T-cell (primary cell): ENCODE measurements around the gene ADAMTS14. TPM values are rescaled to one million over a fixed set of nuclear protein-coding genes. Genes with fewer than 3 reads are reported as not detected.

ENCODE experiments used
- ATAC-seq, 4 experiments: fragments of 200-7000 bp in 3 of 4; fragments of 150-1000 bp in 1 of 4; cut with Tn5 transposase; replicated peaks in 1 of 4; 1 replicate in 3 of 4; 2 replicates in 1 of 4; pipeline ENCODE4 v1.10.0; 2021; ENCODE audit warnings: moderate library complexity in 3 of 4, mild to moderate bottlenecking in 2 of 4, moderate number of reproducible peaks in 1 of 4
- CTCF ChIA-PET, 2 donors: fragments of 300-600 bp; sonication (Branson Sonifier 250); formaldehyde crosslinking; loops; one replicate each; lab custom pipeline; 2022; ENCODE audit warnings: antibody characterized with exemption in 2 of 2; lab: Charles Lee
- POLR2A ChIA-PET, 2 donors: fragments of 300-600 bp; sonication (Branson Sonifier 250); formaldehyde crosslinking; loops; one replicate each; lab custom pipeline; 2022; ENCODE audit warnings: antibody characterized with exemption in 2 of 2; lab: Charles Lee
- DNase-seq, 35 experiments: peaks; one replicate each; pipeline versions ENCODE4 v3.0.0 to v3.0.0-alpha.2; 2013 to 2023
- H3K27ac ChIP-seq: one replicate; pipeline ENCODE4 v1.5.1; 2013; ENCODE audit warnings: low read length
- H3K27me3 ChIP-seq, 2 experiments: replicated peaks in 1 of 2; 1 replicate in 1 of 2; 2 replicates in 1 of 2; pipeline versions ENCODE4 v1.6.1 to v1.7.0; 2013; ENCODE audit warnings: low read length in 1 of 2, mixed read lengths in 1 of 2; ENCODE audit not compliant: control insufficient read depth in 2 of 2, insufficient read depth in 2 of 2; ENCODE audit errors: extremely low read depth in 1 of 2
- H3K36me3 ChIP-seq, 2 donors: 1 replicate in 1 of 2; 2 replicates in 1 of 2; pipeline versions ENCODE4 v1.6.1 to v1.7.0; 2013; ENCODE audit warnings: low read length in 1 of 2; ENCODE audit not compliant: control insufficient read depth in 2 of 2, insufficient read depth in 1 of 2; ENCODE audit errors: extremely low read depth in 1 of 2
- H3K4me1 ChIP-seq, 2 experiments: 1 replicate in 1 of 2; 2 replicates in 1 of 2; pipeline versions ENCODE4 v1.6.1 to v1.7.0; 2013; ENCODE audit warnings: low read length in 2 of 2, mixed read lengths in 1 of 2; ENCODE audit not compliant: insufficient read depth in 2 of 2, control insufficient read depth in 1 of 2; ENCODE audit errors: extremely low read depth in 1 of 2
- H3K4me3 ChIP-seq, 2 donors: 1 replicate in 1 of 2; 2 replicates in 1 of 2; pipeline versions ENCODE4 v1.5.1 to v1.7.0; 2013; ENCODE audit warnings: mild to moderate bottlenecking in 2 of 2, low read length in 1 of 2, moderate library complexity in 1 of 2; ENCODE audit not compliant: control insufficient read depth in 1 of 2; ENCODE audit errors: extremely low read depth in 1 of 2
- H3K9me3 ChIP-seq: 2 replicates; pipeline ENCODE4 v1.7.0; 2013
- H3K27ac Mint-ChIP-seq, 2 donors: one replicate each; pipeline ENCODE4 v1.8.0; 2020 to 2021; ENCODE audit warnings: mild to moderate bottlenecking in 2 of 2, mixed read lengths in 2 of 2
- H3K27me3 Mint-ChIP-seq, 2 donors: one replicate each; pipeline ENCODE4 v1.8.0; 2021 to 2022; ENCODE audit warnings: mixed read lengths in 2 of 2
- H3K36me3 Mint-ChIP-seq: one replicate; pipeline ENCODE4 v1.8.0; 2021; ENCODE audit warnings: mixed read lengths
- H3K4me1 Mint-ChIP-seq, 3 donors: one replicate each; pipeline ENCODE4 v1.8.0; 2020 to 2022; ENCODE audit warnings: mixed read lengths in 3 of 3, mild to moderate bottlenecking in 1 of 3
- H3K4me3 Mint-ChIP-seq, 3 donors: one replicate each; pipeline ENCODE4 v1.8.0; 2020 to 2022; ENCODE audit warnings: mild to moderate bottlenecking in 3 of 3, mixed read lengths in 3 of 3, moderate library complexity in 3 of 3
- H3K9me3 Mint-ChIP-seq, 3 donors: one replicate each; pipeline ENCODE4 v1.8.0; 2020 to 2022; ENCODE audit warnings: mixed read lengths in 3 of 3
- WGBS: methylation state at CpG from one replicate; pipeline ENCODE4 v1.1.5; 2013; ENCODE audit warnings: missing lambda C conversion rate; ENCODE audit not compliant: insufficient coverage; 5-methylcytosine and 5-hydroxymethylcytosine counted together
- total RNA-seq, 35 experiments: library from RNA in 6 of 35; stranded (reverse) in 6 of 35; fragments of 120-200 nt in 1 of 35; gene quantifications; one replicate each; pipeline versions ENCODE4 v1.2.1 to v1.2.4 and lab custom pipeline; 2013 to 2026

Gene ADAMTS14
- total RNA-seq, 5 donors from 2014 or later (not counting 1 experiment from before 2014, with no cell fraction given), result 0.09 to 0.13 (median 0.10) TPM; not detected in 1

GRCh38 chr10:70748801-70749573, 76.7 kb downstream of the ADAMTS14 start:
- H3K9me3 ChIP-seq, result no peaks in the 10 kb centered on the region
- Mint-ChIP-seq H3K27me3 (no peaks in the 10 kb centered on the region), H3K4me3 (no peak overlapping the region), H3K27ac (no peak overlapping the region), H3K36me3 (no peaks in the 10 kb centered on the region), H3K9me3 (no peaks in the 10 kb centered on the region), H3K4me1 (no peaks in the 10 kb centered on the region)
- peaks cover 0 to 3% of the 10 kb centered on the region in 2 experiments for H3K27me3 ChIP-seq
- no peaks in the 10 kb centered on the region for H3K36me3 ChIP-seq
- DNase-seq (no peak), ATAC-seq (no peak)
- ChIA-PET CTCF (no interaction called here), POLR2A (interaction anchor here in 1 of 2 donors (0.7 kb wide), 1 partner anchor 297 kb away, joined by 3 read pairs; no protein-coding TSS in a partner anchor)
- H3K4me1 ChIP-seq, result no peaks in the 10 kb centered on the region
- H3K4me3 ChIP-seq, result no peak overlapping the region
- no peak overlapping the region for H3K27ac ChIP-seq
- 100% methylated on average over 7 of the region's 10 CpGs for WGBS

GRCh38 chr10:70749756-70750155, 77.5 kb downstream of the ADAMTS14 start:
- H3K27ac ChIP-seq, result no peak overlapping the region
- ATAC-seq, result no peak
- no peak overlapping the region for H3K4me3 Mint-ChIP-seq
- H3K27me3 ChIP-seq, result no peaks in the 10 kb centered on the region
- H3K9me3 Mint-ChIP-seq, result no peaks in the 10 kb centered on the region
- no peaks in the 10 kb centered on the region for H3K4me1 Mint-ChIP-seq
- no peaks in the 10 kb centered on the region for H3K27me3 Mint-ChIP-seq
- H3K4me1 ChIP-seq, result no peaks in the 10 kb centered on the region
- no peaks in the 10 kb centered on the region for H3K36me3 ChIP-seq
- 100% methylated on average over 4 of the region's 10 CpGs for WGBS
- CTCF ChIA-PET, result interaction anchor here in 1 of 2 donors (0.6 kb wide), 1 partner anchor 13 kb away, joined by 7 read pairs; no protein-coding TSS in a partner anchor
- no peaks in the 10 kb centered on the region for H3K9me3 ChIP-seq
- H3K27ac Mint-ChIP-seq, result no peak overlapping the region
- no peaks in the 10 kb centered on the region for H3K36me3 Mint-ChIP-seq
- no peak for DNase-seq
- POLR2A ChIA-PET, result interaction anchor here in 1 of 2 donors (0.7 kb wide), 1 partner anchor 298 kb away, joined by 3 read pairs; no protein-coding TSS in a partner anchor
- H3K4me3 ChIP-seq, result no peak overlapping the region

- Histone ChIP-seq H3K36me3 (no peaks in the 10 kb centered on the region), H3K4me3 (no peak overlapping the region), H3K4me1 (no peaks in the 10 kb centered on the region), H3K9me3 (no peaks in the 10 kb centered on the region), H3K27me3 (peaks cover 0 to 3% of the 10 kb centered on the region in 2 experiments), H3K27ac (no peak overlapping the region)
- Mint-ChIP-seq H3K9me3 (no peaks in the 10 kb centered on the region), H3K4me1 (no peaks in the 10 kb centered on the region), H3K27ac (no peak overlapping the region), H3K4me3 (no peak overlapping the region), H3K36me3 (no peaks in the 10 kb centered on the region), H3K27me3 (no peaks in the 10 kb centered on the region)
- CTCF ChIA-PET, result interaction anchor here in 1 of 2 donors (0.6 kb wide), 1 partner anchor 12 kb away, joined by 7 read pairs; no protein-coding TSS in a partner anchor
- no peak for ATAC-seq
- POLR2A ChIA-PET, result no interaction called here
- WGBS, result 56% methylated on average over 2 of the region's 3 CpGs
- no peak for DNase-seq
Measured at GRCh38 chr10:70750156-70750703, 77.9 kb downstream of the ADAMTS14 start.

- Mint-ChIP-seq H3K9me3 (no peaks in the 10 kb centered on the region), H3K36me3 (no peaks in the 10 kb centered on the region), H3K27ac (no peak overlapping the region), H3K27me3 (no peaks in the 10 kb centered on the region), H3K4me1 (no peaks in the 10 kb centered on the region), H3K4me3 (no peak overlapping the region)
- no peak for DNase-seq
- Histone ChIP-seq H3K27me3 (peaks cover 0 to 3% of the 10 kb centered on the region in 2 experiments), H3K4me3 (no peak overlapping the region), H3K9me3 (no peaks in the 10 kb centered on the region), H3K4me1 (no peaks in the 10 kb centered on the region), H3K36me3 (no peaks in the 10 kb centered on the region), H3K27ac (no peak overlapping the region)
- WGBS, result 93% methylated on average over 7 of the region's 9 CpGs
- ChIA-PET CTCF (no interaction called here), POLR2A (no interaction called here)
- ATAC-seq, result no peak
Measured at GRCh38 chr10:70751356-70751755, 79.0 kb downstream of the ADAMTS14 start.

GRCh38 chr10:70751991-70752390, 79.7 kb downstream of the ADAMTS14 start:
- H3K4me1 Mint-ChIP-seq, result no peaks in the 10 kb centered on the region
- ChIA-PET POLR2A (no interaction called here), CTCF (no interaction called here)
- no peak for DNase-seq
- no peaks in the 10 kb centered on the region for H3K9me3 Mint-ChIP-seq
- Histone ChIP-seq H3K4me3 (no peak overlapping the region), H3K36me3 (no peaks in the 10 kb centered on the region), H3K27me3 (peaks cover 0 to 5% of the 10 kb centered on the region in 2 experiments), H3K9me3 (no peaks in the 10 kb centered on the region), H3K4me1 (no peaks in the 10 kb centered on the region), H3K27ac (no peak overlapping the region)
- H3K36me3 Mint-ChIP-seq, result no peaks in the 10 kb centered on the region
- peak in 1 of 4 experiments; percentile 5 for ATAC-seq
- no peak overlapping the region for H3K4me3 Mint-ChIP-seq
- H3K27me3 Mint-ChIP-seq, result no peaks in the 10 kb centered on the region
- no peak overlapping the region for H3K27ac Mint-ChIP-seq
- WGBS, result 94% methylated on average over 14 of the region's 14 CpGs

GRCh38 chr10:70752571-70752970, 80.3 kb downstream of the ADAMTS14 start:
- H3K27ac Mint-ChIP-seq, result no peak overlapping the region
- H3K36me3 Mint-ChIP-seq, result no peaks in the 10 kb centered on the region
- H3K9me3 ChIP-seq, result no peaks in the 10 kb centered on the region
- DNase-seq, result no peak
- H3K36me3 ChIP-seq, result no peaks in the 10 kb centered on the region
- H3K9me3 Mint-ChIP-seq, result no peaks in the 10 kb centered on the region
- CTCF ChIA-PET, result no interaction called here
- POLR2A ChIA-PET, result interaction anchor here in 1 of 2 donors (0.5 kb wide), 1 partner anchor 326 kb away, joined by 3 read pairs; no protein-coding TSS in a partner anchor
- no peak overlapping the region for H3K4me3 Mint-ChIP-seq
- WGBS, result 100% methylated on average over 1 of the region's 7 CpGs
- no peaks in the 10 kb centered on the region for H3K4me1 ChIP-seq
- ATAC-seq, result no peak
- peaks cover 0 to 6% of the 10 kb centered on the region in 2 experiments for H3K27me3 ChIP-seq
- no peaks in the 10 kb centered on the region for H3K27me3 Mint-ChIP-seq
- H3K27ac ChIP-seq, result no peak overlapping the region
- no peaks in the 10 kb centered on the region for H3K4me1 Mint-ChIP-seq
- no peak overlapping the region for H3K4me3 ChIP-seq
